ENCODE measurements around the gene KCNK1. TPM values are rescaled to one million over a fixed set of nuclear protein-coding genes. Genes with fewer than 3 reads are reported as not detected.

KCNK1 gene
- total RNA-seq, 6 experiments from 2014 or later, result not detected

- Mint-ChIP-seq H3K4me3 (no peak overlapping the region), H3K27me3 (ENCODE audit: insufficient read depth) (peaks cover 1% of the 10 kb centered on the region; the same call in 1 of the 2 replicates), H3K9me3 (peaks cover 37% of the 10 kb centered on the region), H3K4me1 (ENCODE audit: low read depth) (no peaks in the 10 kb centered on the region), H3K36me3 (ENCODE audit: low read depth) (peaks cover 5% of the 10 kb centered on the region; the same call in 1 of the 2 replicates), H3K27ac (no peak overlapping the region)
- TF ChIP-seq CTCF (IDR thresholded peaks at IDR 0.05), result no peak
- no peak for DNase-seq
These were observed 14.3 kb upstream of the KCNK1 start for GRCh38 chr1:233599542-233600073.

GRCh38 chr1:233600488-233600887, 13.4 kb upstream of the KCNK1 start:
- DNase-seq, result no peak
- Mint-ChIP-seq H3K4me3 (no peak overlapping the region), H3K4me1 (ENCODE audit: low read depth) (no peaks in the 10 kb centered on the region), H3K9me3 (peaks cover 43% of the 10 kb centered on the region), H3K27me3 (ENCODE audit: insufficient read depth) (peaks cover 1% of the 10 kb centered on the region; the same call in 1 of the 2 replicates), H3K27ac (no peak overlapping the region), H3K36me3 (ENCODE audit: low read depth) (peaks cover 5% of the 10 kb centered on the region; the same call in 1 of the 2 replicates)
- TF ChIP-seq CTCF (IDR thresholded peaks at IDR 0.05), result no peak

- Mint-ChIP-seq H3K4me3 (no peak overlapping the region), H3K27me3 (ENCODE audit: insufficient read depth) (peaks cover 1% of the 10 kb centered on the region; the same call in 1 of the 2 replicates), H3K36me3 (ENCODE audit: low read depth) (peaks cover 5% of the 10 kb centered on the region; the same call in 1 of the 2 replicates), H3K4me1 (ENCODE audit: low read depth) (no peaks in the 10 kb centered on the region), H3K27ac (no peak overlapping the region), H3K9me3 (peaks cover 33% of the 10 kb centered on the region)
- DNase-seq, result no peak
- TF ChIP-seq CTCF (IDR thresholded peaks at IDR 0.05), result no peak
These were observed 10.4 kb upstream of the KCNK1 start for GRCh38 chr1:233603478-233603877.

- DNase-seq, result no peak
- Mint-ChIP-seq H3K4me3 (no peak overlapping the region), H3K27me3 (ENCODE audit: insufficient read depth) (peaks cover 1% of the 10 kb centered on the region; the same call in 1 of the 2 replicates)
These were observed 8.7 kb upstream of the KCNK1 start for GRCh38 chr1:233605205-233605604.

GRCh38 chr1:233606813-233607212, 7.1 kb upstream of the KCNK1 start:
- H3K36me3 Mint-ChIP-seq (ENCODE audit: low read depth), result no peaks in the 10 kb centered on the region
- H3K4me1 Mint-ChIP-seq (ENCODE audit: low read depth), result no peaks in the 10 kb centered on the region
- H3K27ac Mint-ChIP-seq, result no peak overlapping the region
- DNase-seq, result no peak
- peaks cover 14% of the 10 kb centered on the region for H3K9me3 Mint-ChIP-seq
- no peak overlapping the region for H3K4me3 Mint-ChIP-seq
- TF ChIP-seq CTCF (IDR thresholded peaks at IDR 0.05), result no peak
- no peaks in the 10 kb centered on the region for H3K27me3 Mint-ChIP-seq (ENCODE audit: insufficient read depth)

More at GRCh38 chr1:233605205-233605604, 8.7 kb upstream of the KCNK1 start:
- H3K9me3 Mint-ChIP-seq, result peaks cover 27% of the 10 kb centered on the region
- H3K4me1 Mint-ChIP-seq (ENCODE audit: low read depth), result no peaks in the 10 kb centered on the region
- H3K27ac Mint-ChIP-seq, result no peak overlapping the region
- TF ChIP-seq CTCF (IDR thresholded peaks at IDR 0.05), result no peak
- peaks cover 5% of the 10 kb centered on the region; the same call in 1 of the 2 replicates for H3K36me3 Mint-ChIP-seq (ENCODE audit: low read depth)
